ENCODE data around the gene OLFML2A. TPM values are rescaled to one million over a fixed set of nuclear protein-coding genes. Genes with fewer than 3 reads are reported as not detected.

OLFML2A gene
- total and polyA plus RNA-seq, 12 donors = 5.9 to 51.2 (median 31.8) TPM

DNA sequence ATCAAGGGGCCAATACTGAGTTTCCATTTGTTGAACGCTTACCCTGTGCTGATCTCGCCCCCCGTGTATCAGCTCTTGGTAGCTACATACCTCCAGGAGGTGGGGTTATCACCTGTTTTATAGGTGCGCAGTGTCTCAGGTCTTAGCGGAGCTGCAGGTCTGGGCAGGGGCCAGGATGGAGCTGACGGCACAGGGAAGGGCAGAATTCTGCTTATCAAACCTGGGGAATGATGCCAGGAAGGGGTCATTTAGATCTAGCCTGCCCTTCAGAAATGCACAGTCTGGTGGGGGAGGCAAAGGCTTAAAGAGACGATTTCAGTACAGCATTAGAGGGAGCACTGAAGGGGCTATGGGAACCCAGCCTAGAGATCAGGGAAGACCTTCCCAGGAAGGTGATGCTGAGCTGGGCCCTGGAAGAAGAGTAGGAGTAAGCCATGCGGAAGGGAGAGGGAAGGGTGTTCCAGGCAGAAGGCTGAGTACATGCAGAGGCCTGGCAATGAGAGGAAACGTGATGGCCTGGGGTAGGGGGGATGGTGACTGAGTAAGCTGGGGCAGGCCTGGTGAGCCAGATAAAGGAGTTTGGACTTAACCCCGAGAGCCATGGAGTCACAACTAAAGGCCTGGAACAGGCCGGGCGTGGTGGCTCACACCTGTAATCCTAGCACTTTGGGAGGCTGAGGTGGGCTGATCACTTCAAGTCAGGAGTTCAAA lies 31.5 kb downstream of the OLFML2A start:
- Histone ChIP-seq H3K27me3 (no peaks in the 10 kb centered on the region), H3K4me3 (no peak overlapping the region), H3K9me3 (no peaks in the 10 kb centered on the region), H3K27ac (no peak overlapping the region), H3K36me3 (peaks cover 0 to 26% (median 0%) of the 10 kb centered on the region in 9 donors), H3K4me1 (peaks cover 0 to 21% (median 4%) of the 10 kb centered on the region in 9 donors)
- DNase-seq = no peak
- TF ChIP-seq, protein P1, sequence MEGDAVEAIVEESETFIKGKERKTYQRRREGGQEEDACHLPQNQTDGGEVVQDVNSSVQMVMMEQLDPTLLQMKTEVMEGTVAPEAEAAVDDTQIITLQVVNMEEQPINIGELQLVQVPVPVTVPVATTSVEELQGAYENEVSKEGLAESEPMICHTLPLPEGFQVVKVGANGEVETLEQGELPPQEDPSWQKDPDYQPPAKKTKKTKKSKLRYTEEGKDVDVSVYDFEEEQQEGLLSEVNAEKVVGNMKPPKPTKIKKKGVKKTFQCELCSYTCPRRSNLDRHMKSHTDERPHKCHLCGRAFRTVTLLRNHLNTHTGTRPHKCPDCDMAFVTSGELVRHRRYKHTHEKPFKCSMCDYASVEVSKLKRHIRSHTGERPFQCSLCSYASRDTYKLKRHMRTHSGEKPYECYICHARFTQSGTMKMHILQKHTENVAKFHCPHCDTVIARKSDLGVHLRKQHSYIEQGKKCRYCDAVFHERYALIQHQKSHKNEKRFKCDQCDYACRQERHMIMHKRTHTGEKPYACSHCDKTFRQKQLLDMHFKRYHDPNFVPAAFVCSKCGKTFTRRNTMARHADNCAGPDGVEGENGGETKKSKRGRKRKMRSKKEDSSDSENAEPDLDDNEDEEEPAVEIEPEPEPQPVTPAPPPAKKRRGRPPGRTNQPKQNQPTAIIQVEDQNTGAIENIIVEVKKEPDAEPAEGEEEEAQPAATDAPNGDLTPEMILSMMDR (IDR thresholded peaks at IDR 0.05) = no peak
- ATAC-seq = no peak
- intact Hi-C loops (cut with DNase I) = no loop called here
- WGBS, 2 donors = 81 to 82% methylated on average over 12 of the region's 12 CpGs

DNA sequence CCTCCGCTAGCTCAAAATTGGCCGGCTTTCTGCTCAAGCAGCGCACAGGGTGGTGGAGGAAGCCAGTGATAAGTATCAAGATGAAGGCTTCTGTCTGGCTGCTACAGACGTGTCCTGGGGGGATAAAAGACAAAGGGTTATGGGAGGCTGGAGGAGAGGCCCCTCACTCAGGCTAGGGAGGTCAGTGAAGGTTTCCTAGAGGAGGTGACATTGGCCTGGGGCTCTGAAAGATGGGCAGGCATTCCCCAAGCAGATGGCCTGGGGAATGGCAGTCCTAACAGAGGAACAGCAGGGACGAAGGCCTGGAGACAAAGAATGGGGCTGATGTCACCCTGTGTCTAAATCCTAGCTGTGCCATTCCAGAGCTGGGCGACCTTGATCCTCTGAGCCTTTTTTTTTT lies 32.3 kb downstream of the OLFML2A start:
- intact Hi-C loops (cut with DNase I) = no loop called here
- H3K4me3 ChIP-seq = no peak overlapping the region
- H3K9me3 ChIP-seq = no peaks in the 10 kb centered on the region
- H3K27ac ChIP-seq = no peak overlapping the region
- TF ChIP-seq, protein P1 (IDR thresholded peaks at IDR 0.05) = no peak
- H3K27me3 ChIP-seq = no peaks in the 10 kb centered on the region
- no peak for DNase-seq
- no peak for ATAC-seq
- H3K36me3 ChIP-seq = peaks cover 0 to 26% (median 0%) of the 10 kb centered on the region in 9 donors
- 89 to 94% methylated on average over 6 of the region's 6 CpGs for WGBS, 2 donors
- peaks cover 0 to 23% (median 4%) of the 10 kb centered on the region in 9 donors for H3K4me1 ChIP-seq

DNA sequence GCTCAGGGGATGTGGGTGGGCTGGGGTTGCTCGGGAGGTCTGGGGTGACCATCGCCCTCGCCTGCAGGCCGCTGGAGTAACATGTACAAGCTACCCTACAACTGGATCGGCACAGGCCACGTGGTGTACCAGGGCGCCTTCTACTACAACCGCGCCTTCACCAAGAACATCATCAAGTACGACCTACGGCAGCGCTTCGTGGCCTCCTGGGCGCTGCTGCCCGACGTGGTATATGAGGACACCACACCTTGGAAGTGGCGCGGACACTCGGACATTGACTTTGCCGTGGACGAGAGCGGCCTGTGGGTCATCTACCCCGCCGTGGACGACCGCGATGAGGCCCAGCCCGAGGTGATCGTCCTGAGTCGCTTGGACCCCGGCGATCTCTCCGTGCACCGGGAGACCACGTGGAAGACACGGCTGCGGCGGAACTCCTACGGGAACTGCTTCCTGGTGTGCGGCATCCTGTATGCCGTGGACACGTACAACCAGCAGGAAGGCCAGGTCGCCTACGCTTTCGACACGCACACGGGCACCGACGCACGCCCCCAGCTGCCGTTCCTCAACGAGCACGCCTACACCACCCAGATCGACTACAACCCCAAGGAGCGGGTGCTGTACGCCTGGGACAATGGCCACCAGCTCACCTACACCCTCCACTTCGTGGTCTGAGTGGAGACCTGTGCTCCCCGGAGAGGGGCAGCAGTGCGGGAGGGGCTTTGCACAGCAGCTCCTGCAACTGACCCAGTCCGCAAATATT lies 33.0 kb downstream of the OLFML2A start:
- intact Hi-C loops (cut with DNase I) = no loop called here
- H3K4me3 ChIP-seq = no peak overlapping the region
- H3K4me1 ChIP-seq = peaks cover 0 to 23% (median 4%) of the 10 kb centered on the region in 9 donors
- 96% methylated on average over 60 of the region's 60 CpGs for WGBS, 2 donors
- TF ChIP-seq, protein P1 (IDR thresholded peaks at IDR 0.05) = no peak
- no peaks in the 10 kb centered on the region for H3K27me3 ChIP-seq
- H3K36me3 ChIP-seq = peaks cover 0 to 26% (median 0%) of the 10 kb centered on the region in 9 donors
- ATAC-seq (no peak), DNase-seq (no peak)
- no peaks in the 10 kb centered on the region for H3K9me3 ChIP-seq
- no peak overlapping the region for H3K27ac ChIP-seq

DNA sequence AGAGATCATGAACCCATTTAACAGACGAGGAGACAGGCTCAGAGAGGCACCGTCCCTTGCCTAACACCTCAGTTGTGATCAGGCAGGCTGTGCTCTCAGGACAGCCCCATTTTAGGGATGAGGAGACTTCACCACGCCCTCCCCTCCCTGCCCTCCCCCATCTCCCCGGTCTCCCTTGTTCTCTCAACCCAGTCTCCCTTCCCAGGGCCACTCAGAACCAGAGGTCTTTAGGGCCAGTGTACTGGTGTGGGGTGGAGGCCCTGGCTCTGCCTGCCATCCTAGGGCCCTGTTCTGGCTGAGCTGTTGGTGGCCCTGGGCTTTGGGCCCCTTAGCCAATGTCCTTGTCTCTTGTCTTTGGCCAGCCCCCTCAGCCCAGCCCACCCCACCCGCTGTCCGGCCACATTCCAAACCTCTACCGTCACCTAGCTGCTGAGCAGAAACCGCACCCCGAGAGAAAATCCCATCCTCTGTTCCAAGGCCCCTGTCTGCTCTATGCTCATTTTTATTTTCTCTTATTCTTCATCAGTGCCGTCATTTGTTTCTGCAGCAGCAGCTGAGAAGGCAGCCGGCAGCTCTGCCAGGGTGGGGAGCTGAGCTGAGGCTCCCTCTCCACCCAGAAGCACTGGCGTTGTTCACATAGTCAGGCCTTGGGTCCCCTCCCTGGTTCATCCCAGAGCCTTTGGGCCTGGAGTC lies 33.9 kb downstream of the OLFML2A start:
- WGBS, 2 donors = 62 to 66% methylated on average over 12 of the region's 12 CpGs
- H3K36me3 ChIP-seq = peaks cover 0 to 20% (median 0%) of the 10 kb centered on the region in 9 donors
- H3K4me3 ChIP-seq = no peak overlapping the region
- peak in 6 of 8 donors; percentile 31 to 56 (median 44) for ATAC-seq
- TF ChIP-seq, protein P1 (IDR thresholded peaks at IDR 0.05) = no peak
- no peaks in the 10 kb centered on the region for H3K9me3 ChIP-seq
- no peaks in the 10 kb centered on the region for H3K27me3 ChIP-seq
- H3K27ac ChIP-seq = peak overlapping the region in 8 of 10 donors; percentile 11 to 53 (median 34)
- peaks cover 0 to 23% (median 4%) of the 10 kb centered on the region in 9 donors for H3K4me1 ChIP-seq
- intact Hi-C loops (cut with DNase I) = no loop called here
- DNase-seq = no peak
